Measurements from ENCODE around the gene ERCC5.

ERCC5 gene

GRCh38 chr13:102909971-102910370 is 64.1 kb downstream of the ERCC5 start:
- CTCF ChIA-PET: no interaction called here
- DNase-seq: no peak
- H3K4me1 Mint-ChIP-seq: no peaks in the 10 kb centered on the region
- H3K27ac Mint-ChIP-seq: no peak overlapping the region
- peaks cover 7% of the 10 kb centered on the region for H3K27me3 Mint-ChIP-seq
- no peaks in the 10 kb centered on the region for H3K36me3 Mint-ChIP-seq
- H3K4me3 Mint-ChIP-seq: no peak overlapping the region
- H3K9me3 Mint-ChIP-seq: no peaks in the 10 kb centered on the region

GRCh38 chr13:102911336-102911735 is 65.5 kb downstream of the ERCC5 start:
- Mint-ChIP-seq H3K9me3 (no peaks in the 10 kb centered on the region), H3K4me3 (no peak overlapping the region), H3K36me3 (no peaks in the 10 kb centered on the region), H3K27ac (no peak overlapping the region), H3K4me1 (no peaks in the 10 kb centered on the region), H3K27me3 (peaks cover 11% of the 10 kb centered on the region)
- CTCF ChIA-PET: no interaction called here
- DNase-seq: no peak

GRCh38 chr13:102912599-102912998 is 66.8 kb downstream of the ERCC5 start:
- Mint-ChIP-seq H3K4me3 (no peak overlapping the region), H3K4me1 (no peaks in the 10 kb centered on the region), H3K27me3 (peaks cover 12% of the 10 kb centered on the region), H3K36me3 (no peaks in the 10 kb centered on the region), H3K27ac (no peak overlapping the region), H3K9me3 (no peaks in the 10 kb centered on the region)
- CTCF ChIA-PET: interaction anchor here (1.6 kb wide), 1 partner anchor 42 kb away, joined by 6 read pairs; no protein-coding TSS in a partner anchor
- no peak for DNase-seq

- Mint-ChIP-seq H3K27ac (no peak overlapping the region), H3K4me3 (no peak overlapping the region), H3K27me3 (peaks cover 10% of the 10 kb centered on the region), H3K36me3 (no peaks in the 10 kb centered on the region), H3K4me1 (no peaks in the 10 kb centered on the region), H3K9me3 (no peaks in the 10 kb centered on the region)
- CTCF ChIA-PET: no interaction called here
- DNase-seq: no peak
These were observed 68.1 kb downstream of the ERCC5 start for GRCh38 chr13:102913914-102914313.

GRCh38 chr13:102914339-102914930 is 68.6 kb downstream of the ERCC5 start:
- H3K27me3 Mint-ChIP-seq: peaks cover 13% of the 10 kb centered on the region
- H3K4me3 Mint-ChIP-seq: no peak overlapping the region
- H3K4me1 Mint-ChIP-seq: no peaks in the 10 kb centered on the region
- H3K27ac Mint-ChIP-seq: no peak overlapping the region
- H3K36me3 Mint-ChIP-seq: no peaks in the 10 kb centered on the region
- DNase-seq: no peak
- no peaks in the 10 kb centered on the region for H3K9me3 Mint-ChIP-seq
- CTCF ChIA-PET: no interaction called here

GRCh38 chr13:102915393-102915930 is 69.6 kb downstream of the ERCC5 start:
- H3K27me3 Mint-ChIP-seq: peaks cover 17% of the 10 kb centered on the region
- no peak overlapping the region for H3K27ac Mint-ChIP-seq
- DNase-seq: no peak
- no peaks in the 10 kb centered on the region for H3K9me3 Mint-ChIP-seq
- H3K36me3 Mint-ChIP-seq: no peaks in the 10 kb centered on the region
- H3K4me1 Mint-ChIP-seq: no peaks in the 10 kb centered on the region
- CTCF ChIA-PET: interaction anchor here (1.0 to 1.9 kb wide), 2 partner anchors 12 to 336 kb away, joined by 3 to 5 read pairs; no protein-coding TSS in a partner anchor
- H3K4me3 Mint-ChIP-seq: no peak overlapping the region

- Mint-ChIP-seq H3K36me3 (no peaks in the 10 kb centered on the region), H3K4me3 (no peak overlapping the region), H3K9me3 (no peaks in the 10 kb centered on the region), H3K27ac (no peak overlapping the region), H3K4me1 (no peaks in the 10 kb centered on the region), H3K27me3 (peaks cover 22% of the 10 kb centered on the region)
- CTCF ChIA-PET: interaction anchor here (1.5 to 1.9 kb wide), 2 partner anchors 13 to 337 kb away, joined by 3 to 5 read pairs; no protein-coding TSS in a partner anchor
- DNase-seq: no peak
These were observed 71.2 kb downstream of the ERCC5 start for GRCh38 chr13:102917019-102917418.

GRCh38 chr13:102922184-102922583 is 76.4 kb downstream of the ERCC5 start:
- CTCF ChIA-PET: no interaction called here
- H3K27me3 Mint-ChIP-seq: peaks cover 16% of the 10 kb centered on the region
- no peaks in the 10 kb centered on the region for H3K4me1 Mint-ChIP-seq
- H3K27ac Mint-ChIP-seq: no peak overlapping the region
- DNase-seq: no peak
- no peak overlapping the region for H3K4me3 Mint-ChIP-seq
- H3K36me3 Mint-ChIP-seq: no peaks in the 10 kb centered on the region
- no peaks in the 10 kb centered on the region for H3K9me3 Mint-ChIP-seq

Measured in activated naive CD4-positive, alpha-beta T cell treated with anti-CD3 and anti-CD28 coated beads, Interleukin-2, amount 10 ng/mL, durations not matched to agents 7 days and 5 days (primary cell).